GM21390 (cell line): ENCODE results near the gene S100A7A.
"Not testable (repeated sequence)": the region's sequence is repeated elsewhere in the genome, so short reads cannot be mapped to it uniquely, and the experiment has no call there.

Experiments
- ATAC-seq: cut with Tn5 transposase; IDR thresholded peaks from one replicate; pipeline ENCODE4 v1.9.1; 2021; ENCODE audit not compliant: unreplicated experiment

The S100A7A gene

GRCh38 chr1:153448851-153449250 is 32.5 kb downstream of the S100A7A start:
- not testable (repeated sequence) for ATAC-seq

GRCh38 chr1:153456396-153456795 is 40.1 kb downstream of the S100A7A start:
- no peak for ATAC-seq

- no peak for ATAC-seq
Measured at GRCh38 chr1:153459655-153460054, 43.3 kb downstream of the S100A7A start.

- no peak for ATAC-seq
Measured at GRCh38 chr1:153460551-153460950, 44.2 kb downstream of the S100A7A start, which contains the start of gene S100A7. Gene S100A7 (minus strand): TSS chr1:153460651. CDS start chr1:153459013, 1,638 bp downstream.

- ATAC-seq = not testable (repeated sequence)
Measured at GRCh38 chr1:153462741-153463140, 46.4 kb downstream of the S100A7A start.

- ATAC-seq = no peak
Measured at GRCh38 chr1:153465811-153466636, 49.7 kb downstream of the S100A7A start.

- no peak for ATAC-seq
Measured at GRCh38 chr1:153466908-153467307, 50.6 kb downstream of the S100A7A start.

GRCh38 chr1:153470707-153471106 is 54.4 kb downstream of the S100A7A start:
- no peak for ATAC-seq
